HG02642 (cell line): ENCODE data around the gene TRIM71.
"Not testable (repeated sequence)": the region's sequence is repeated elsewhere in the genome, so short reads cannot be mapped to it uniquely, and the experiment has no call there.

Source experiments
- ATAC-seq: cut with Tn5 transposase; IDR thresholded peaks from one replicate; pipeline ENCODE4 v1.9.1; 2021; ENCODE audit warnings: mild to moderate bottlenecking; ENCODE audit not compliant: unreplicated experiment, poor library complexity

TRIM71 gene

DNA sequence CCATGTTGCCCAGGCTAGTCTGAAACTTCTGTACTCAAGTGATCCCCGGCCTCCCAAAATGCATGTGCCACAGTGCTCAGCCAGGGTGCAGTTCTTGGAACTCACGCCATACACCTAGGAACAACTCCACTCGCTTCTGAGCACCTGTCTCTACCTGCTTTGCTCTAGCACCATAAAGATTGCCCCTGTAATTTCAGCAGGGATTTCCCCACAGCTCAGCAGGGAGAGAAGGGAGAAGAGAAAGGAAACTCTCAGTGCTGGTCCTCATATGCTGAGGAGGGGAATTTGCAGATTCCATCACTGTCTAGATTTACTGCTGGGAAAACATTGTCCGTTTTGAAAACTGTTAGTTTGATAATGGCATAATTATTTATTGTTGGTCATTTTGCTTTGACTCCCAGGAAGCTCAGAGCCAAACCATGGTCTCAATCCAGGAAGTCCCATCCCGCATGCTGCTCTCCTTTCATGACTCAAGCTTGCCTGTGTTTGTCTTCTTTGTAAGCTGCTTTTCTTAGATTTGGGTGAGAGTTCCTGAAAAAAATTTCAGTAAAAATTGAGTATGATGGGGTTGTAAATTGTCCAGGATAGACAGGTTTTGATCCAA lies 24.2 kb downstream of the TRIM71 start:
- ATAC-seq: no peak

DNA sequence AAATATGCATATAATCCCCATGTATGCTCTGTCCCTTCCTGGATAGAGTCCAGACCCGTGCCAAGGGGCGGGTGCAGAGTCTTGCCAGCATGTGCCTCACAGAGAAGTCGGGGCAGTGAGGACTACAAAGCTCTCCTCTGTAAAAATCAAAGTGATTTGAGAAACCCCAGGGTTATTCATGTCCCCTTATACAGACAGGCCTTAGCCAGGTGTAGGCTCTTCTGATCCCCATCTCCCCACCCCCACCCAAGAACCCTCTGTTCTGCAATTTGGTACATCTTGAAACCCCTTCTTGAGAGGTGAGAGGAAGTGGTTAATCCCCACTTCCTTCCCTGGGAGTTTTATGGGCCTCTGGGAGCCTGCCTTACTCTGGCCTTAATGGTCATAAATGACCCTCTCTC lies 24.7 kb downstream of the TRIM71 start:
- ATAC-seq: peak; percentile 55

DNA sequence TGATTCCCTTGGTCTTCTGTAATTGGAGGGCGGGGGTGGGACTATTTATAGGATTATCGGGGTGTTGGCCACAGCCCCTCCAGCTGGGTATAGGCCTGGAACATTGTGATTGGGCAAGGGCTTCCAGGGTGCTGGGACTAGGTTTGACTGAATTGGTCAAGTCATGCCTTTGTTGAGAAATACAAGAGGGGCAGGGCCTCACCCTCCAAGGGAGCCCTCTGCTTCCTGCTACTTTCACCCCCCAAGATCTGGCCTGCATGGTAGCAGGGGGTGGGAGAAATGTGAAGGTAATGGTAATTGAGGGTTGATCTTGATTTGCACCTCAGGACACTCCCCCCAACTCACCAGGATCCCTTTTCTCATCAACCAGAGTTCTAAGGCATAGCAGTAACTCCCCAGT lies 25.2 kb downstream of the TRIM71 start:
- peak; percentile 7 for ATAC-seq

DNA sequence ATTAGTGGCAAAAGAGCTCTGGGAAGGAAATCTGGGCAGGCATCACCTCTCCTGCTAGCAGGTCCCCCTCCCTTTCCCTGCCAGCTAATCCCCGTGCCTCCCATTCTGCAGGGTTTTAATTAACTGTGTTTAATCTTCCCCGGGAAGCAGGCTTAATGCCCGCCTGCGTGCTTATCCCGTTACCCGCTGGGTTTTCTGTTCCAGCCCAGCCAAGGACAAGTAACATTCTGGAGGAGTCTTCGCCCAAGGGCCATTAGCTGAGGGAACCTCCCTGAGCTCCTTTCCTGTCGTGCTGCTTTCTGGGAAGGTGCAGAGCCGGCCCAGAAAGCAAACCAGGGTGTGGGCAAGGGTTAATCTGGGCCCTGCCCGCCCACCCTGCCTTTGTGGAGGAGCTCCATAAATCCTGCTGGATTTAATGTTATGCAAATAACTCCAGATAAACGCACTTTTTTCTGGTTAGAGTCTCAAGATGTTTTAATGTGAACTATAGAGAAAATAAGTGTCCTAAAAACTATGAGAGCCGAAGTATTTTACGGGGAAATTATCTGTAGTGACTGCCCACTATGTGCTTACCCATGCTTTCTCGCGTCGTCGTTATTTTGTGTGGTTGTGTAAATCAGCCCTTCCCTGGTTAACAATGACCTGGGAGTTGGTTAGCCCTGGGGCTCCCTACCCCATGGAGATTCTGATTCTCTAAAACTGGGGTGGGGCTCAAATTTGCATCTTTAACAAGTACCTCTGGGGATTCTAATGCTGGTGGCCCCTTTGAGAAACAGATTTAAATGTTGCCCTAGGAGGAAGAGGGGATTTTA lies 25.9 kb downstream of the TRIM71 start:
- no peak for ATAC-seq

DNA sequence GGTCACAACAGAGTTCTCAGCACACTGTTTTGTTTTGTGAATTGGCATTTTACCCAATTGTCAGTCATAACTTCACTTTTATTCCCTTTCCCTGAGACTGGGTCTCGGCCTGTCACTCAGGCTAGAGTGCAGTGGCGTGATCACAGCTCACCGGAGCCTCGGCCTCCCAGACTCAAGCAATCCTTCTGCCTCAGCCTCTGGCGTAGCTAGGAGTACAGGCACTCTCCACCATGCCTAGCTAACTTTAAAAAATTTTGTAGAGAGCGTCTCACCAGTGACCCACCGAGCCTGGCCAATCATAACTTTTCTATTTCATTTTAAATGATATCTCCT lies 26.5 kb downstream of the TRIM71 start:
- no peak for ATAC-seq

DNA sequence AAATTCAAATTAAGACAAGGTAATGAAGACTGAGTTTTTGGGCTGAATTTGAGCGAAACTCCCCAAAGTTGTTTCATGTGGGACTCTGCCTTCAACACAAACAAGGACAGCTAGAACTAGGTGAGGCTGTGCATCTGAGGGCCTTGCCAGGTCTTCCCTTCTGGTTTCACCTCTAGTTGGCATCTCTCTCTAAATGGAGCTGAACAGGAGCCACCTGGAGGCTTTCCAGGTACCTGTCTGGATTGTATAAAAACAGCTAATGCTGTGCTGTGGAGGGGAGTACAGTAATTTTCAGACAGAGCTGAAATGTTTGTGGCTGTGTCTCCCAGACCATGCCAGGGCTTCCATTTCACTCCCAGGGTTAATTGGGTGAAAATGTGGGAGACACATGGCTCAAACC lies 27.1 kb downstream of the TRIM71 start:
- no peak for ATAC-seq

DNA sequence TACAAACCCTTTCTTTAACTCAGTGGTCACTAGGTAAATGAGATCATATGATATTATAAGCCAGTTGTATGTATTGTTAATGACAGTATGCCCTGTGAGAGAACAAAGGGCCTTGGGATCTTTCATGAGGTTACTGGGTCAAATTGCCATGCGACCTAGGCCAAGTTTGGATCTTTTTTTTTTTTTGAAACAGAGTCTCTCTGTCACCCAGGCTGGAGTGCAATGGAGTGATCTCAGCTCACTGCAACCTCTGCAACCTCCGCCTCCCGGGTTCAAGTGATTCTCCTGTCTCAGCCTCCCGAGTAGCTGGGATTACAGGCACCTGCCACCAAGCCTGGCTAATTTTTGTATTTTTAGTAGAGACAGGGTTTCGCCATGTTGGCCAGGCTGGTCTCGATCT lies 27.7 kb downstream of the TRIM71 start:
- not testable (repeated sequence) for ATAC-seq

DNA sequence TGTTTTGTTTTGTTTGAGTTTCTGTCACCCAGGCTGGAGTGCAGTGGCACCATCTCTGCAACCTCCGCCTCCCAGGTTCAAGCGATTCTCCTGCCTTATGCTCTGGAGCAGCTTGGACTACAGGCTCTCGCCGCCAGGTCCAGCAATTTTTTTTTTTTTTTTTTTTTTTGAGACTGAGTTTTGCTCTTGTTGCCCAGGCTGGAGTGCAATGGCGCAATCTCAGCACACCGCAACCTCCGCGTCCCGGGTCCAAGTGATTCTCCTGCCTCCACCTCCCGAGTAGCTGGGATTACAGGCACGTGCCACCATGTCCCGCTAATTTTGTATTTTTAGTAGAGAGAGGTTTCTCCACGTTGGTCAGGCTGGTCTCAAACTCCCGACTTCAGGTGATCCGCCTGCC lies 29.2 kb downstream of the TRIM71 start:
- ATAC-seq: not testable (repeated sequence)

DNA sequence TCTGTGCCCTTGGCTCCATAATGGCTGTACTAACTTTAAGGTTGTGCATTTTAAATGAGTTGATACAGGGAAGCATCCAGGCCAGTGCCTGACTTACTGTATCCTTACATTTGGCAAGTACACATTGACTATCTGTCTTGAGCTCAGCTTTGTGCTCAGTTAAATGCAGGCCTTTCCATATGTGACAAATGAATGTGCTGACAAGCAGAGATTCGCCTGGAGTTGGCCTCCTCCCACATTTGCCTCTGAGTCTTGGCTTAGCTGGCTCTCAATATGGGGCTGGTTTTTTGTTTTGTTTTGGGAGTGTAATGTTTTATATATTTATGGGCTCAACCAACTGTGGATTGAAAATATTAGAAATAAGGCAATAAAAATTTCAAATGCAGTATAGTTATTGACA lies 29.7 kb downstream of the TRIM71 start:
- no peak for ATAC-seq

DNA sequence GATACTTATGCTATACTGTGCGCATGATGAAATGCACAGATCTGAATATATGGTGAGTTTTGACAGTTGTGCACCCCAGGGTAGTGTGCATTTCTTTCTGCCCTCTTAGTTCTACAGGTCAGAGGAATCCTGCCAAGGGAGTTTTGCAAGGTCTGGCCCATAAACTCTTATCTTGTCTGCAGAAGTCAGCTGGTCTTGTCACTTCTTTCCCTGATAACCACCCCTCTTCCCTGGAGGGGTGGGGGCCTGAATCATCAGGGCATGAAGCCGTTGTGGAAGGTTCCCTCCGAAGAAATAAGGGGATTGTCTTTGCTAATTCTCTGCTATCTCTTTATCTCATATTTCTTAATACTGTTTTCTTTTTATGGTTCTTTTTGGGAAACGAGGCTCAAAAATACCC lies 30.4 kb downstream of the TRIM71 start:
- ATAC-seq: no peak

DNA sequence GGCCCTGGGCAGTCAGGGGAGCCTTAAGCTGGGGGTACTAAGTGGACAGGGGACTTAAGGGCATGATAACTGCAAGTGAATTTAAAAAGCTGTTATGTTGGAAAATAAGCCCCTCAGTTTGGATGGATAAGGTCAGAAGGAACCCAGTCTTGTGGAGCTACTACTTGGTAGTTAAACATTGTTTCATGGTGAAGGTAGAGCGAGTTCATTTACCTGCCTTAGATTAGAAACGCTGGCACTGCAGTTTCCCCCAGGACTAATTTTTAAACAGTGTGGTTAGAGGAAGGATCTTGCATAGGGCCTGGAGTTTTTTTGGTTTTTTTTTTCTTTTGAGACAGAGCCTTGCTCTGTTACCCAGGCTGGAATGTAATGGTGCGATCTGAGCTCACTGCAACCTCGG lies 31.2 kb downstream of the TRIM71 start:
- no peak for ATAC-seq

DNA sequence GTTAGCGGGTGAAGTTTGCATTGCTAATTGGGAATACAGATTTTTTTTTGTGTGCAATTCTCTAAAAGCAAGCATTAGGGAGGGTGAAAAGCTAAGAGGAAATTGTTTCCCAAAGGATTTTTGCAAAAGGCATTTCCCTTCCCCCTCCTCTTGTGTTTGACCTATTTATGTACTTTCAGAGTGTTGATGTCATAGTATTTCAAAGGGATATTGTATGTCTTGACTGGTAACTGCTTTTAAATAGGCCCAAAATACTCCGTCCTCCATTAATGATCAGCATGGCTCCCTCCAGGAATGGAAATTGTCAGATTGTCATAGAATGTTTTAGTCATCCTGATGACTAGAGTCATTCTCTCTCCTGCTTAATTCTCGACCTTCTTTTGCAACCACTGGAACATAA lies 32.4 kb downstream of the TRIM71 start:
- no peak for ATAC-seq

DNA sequence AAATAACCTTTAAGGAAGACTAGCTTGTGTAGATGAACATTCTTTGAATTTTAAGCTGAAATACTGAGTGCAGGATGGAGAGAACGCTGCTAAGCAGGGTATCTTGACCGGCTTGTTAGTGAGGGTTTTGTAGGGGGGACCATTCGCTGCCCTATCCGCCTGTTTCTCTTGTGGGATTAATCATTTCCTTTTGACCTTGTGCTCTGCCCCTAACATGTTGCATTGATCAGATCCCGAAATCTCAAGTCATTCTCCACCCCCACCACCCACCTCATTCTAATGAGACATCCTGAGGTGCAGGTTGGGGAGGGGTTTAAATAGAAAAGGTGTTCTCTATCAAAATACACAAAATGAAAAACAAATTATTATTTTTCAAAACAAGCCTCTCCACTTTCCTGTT lies 32.8 kb downstream of the TRIM71 start:
- ATAC-seq: no peak

DNA sequence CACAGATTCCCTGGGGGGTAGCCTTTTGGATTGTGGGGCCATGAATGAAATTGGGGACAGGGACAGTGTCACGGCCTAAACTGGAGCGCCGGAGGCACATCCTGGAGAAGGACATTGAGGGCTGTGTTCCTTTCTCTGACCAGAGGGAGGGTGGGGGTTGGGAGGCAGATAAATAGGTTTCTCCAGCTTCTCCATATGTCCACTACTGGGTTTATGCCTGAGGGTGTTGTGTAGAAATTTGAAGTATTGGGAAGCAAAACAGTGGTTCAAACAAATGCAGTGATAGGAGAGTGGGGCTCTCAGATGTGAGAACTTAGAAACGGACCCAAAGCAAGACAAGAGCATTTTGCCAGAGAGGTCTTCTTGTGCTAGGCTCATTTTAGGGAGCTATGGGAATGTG lies 34.3 kb downstream of the TRIM71 start:
- ATAC-seq: no peak

DNA sequence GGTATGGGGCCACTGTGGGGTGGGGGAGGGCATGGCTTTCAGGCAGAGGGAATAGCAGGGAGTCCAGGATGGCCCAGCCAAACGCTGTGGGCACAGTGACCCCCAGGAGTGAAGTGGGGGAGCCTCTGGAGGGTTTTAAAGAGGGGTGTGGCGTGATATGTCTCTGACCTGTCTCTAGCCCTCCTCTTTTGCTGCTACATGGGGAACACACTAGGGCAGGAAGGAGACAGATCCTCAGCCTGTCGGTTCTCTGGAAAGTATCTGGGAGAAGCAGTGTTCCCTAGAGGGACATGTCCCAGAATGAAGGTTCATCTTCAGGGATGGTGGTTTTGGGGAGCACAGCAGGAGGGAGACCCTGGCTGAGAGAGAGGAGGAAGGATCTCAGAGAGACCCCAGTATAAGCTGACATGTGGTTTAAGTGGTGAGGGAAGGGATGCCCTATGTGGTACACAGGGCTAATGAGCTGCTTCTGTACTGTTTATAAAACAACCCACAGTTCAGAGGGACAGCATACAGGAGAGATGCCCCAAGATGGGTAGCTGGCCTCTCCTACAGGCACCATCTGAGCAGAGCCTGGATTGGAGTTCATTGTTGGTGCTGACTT lies 37.7 kb downstream of the TRIM71 start:
- ATAC-seq: no peak

DNA sequence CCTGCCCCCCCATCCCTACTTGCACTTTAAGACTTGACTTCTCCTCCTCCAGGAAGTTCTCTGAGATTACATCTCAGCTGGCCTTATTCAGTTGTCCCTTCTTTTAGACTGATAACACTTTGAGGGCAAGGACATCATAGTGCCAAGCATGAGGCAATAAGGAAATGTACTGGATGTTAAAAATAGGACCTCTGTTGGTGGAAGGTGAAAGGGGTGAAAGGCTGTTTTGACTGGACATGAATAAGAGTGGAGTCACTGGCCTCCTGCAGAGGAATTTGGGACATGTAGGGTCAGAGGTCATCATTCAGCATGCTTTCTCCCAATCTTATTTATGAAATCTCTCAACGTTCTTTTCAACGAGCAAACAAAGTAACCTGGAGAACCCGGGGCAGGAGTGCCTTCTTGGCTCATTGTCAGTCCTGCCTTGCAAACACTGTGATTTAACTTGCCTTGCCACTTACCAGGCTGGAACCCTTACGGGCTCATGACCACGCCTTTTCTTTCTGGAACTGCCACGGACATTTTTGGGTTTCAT lies 38.6 kb downstream of the TRIM71 start:
- no peak for ATAC-seq

DNA sequence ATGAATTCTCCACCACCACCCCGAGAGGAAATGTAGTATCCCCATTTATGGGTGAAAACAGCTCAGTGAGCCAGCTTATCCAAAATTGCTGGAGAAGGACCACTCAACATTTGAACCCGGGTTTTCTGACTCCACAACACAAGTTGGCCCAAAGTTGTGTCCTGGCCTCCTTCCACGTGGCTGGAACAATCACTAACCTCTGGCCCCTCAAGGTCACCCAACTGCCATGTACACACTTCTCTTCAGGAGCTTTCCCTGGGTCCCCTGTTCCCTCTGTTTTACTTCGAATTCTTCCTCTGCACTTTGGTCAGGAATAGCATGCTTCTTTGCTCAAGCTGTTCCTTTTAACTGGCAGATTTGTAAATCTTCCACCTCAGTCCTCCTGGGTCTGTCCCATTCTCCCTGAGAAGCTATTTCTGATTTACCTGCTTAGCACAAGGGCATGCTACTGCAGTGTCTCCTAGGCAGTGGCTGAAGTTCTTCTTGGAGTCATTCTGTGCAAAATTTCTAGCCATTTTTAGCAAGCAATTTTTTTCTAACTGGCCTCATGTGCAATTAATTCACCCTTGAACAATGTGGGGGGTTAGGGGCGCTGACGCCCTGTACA lies 39.2 kb downstream of the TRIM71 start:
- no peak for ATAC-seq

DNA sequence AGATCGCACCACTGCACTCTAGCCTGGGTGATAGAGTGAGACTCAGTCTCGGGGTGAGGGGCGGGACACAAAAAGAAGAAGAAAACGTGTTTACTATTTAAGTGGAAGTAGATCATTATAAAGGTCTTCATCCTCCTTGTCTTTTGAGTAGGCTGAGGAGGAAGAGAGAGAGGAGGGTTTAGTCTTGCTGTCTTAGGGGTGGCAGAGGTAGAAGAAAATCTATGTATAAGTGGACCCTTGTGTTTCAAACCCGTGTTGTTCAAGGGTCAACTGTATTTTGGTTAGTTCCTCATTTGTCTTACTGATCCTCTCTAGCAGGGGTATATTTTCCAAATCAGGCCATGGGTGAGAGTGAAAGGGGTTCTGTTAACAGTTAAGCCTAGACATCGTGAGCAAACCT lies 40.1 kb downstream of the TRIM71 start:
- no peak for ATAC-seq

DNA sequence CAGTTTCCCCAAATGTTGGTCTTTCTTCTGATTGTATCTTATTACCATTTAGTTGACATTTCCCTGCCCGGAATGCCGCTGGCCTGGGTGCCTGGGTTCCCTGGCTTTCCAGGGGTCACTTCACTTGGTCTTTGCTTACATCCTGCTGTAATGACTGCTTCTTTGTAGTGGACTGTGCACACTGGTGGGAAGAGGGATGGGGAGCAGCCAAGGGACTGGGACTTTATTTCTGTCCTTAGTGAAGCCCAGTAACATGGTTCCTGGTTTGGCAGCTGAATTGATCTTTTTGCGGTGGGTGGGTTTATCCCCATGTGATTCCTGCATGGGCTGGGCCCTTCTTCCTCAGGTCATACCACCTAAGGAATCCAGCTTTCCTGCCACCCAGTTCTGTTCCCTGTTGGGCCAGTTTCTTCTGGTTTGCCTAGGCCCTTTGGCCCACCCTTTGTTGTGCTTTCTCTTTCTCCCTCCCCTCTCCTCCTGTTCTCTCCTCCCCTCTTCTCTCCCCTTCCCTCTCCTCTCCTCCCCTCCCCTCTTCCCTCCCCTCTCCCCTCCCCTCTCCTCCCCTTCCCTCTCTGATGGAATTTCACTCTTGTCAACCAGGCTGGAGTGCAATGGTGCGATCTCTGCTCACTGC lies 41.9 kb downstream of the TRIM71 start:
- ATAC-seq: no peak

DNA sequence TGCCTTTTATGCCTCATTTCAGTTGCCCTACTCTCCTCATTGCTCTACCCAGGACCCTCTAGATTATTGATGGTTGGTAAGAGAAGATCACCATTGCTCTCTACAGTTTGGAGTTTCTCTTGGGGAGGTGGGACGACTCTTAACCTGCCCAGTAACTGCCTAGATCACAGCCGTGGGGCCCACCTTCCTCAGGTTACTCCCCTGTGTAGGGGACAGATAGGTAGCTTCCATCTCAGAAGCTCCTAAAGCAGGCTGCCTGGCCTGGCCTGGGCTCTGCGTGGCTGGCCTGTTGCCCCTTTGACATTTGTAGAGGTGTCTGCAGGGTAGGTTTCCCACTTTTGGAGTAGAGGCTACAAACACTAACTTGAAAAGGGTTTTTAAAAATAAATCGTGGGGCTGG lies 42.7 kb downstream of the TRIM71 start:
- ATAC-seq: no peak

DNA sequence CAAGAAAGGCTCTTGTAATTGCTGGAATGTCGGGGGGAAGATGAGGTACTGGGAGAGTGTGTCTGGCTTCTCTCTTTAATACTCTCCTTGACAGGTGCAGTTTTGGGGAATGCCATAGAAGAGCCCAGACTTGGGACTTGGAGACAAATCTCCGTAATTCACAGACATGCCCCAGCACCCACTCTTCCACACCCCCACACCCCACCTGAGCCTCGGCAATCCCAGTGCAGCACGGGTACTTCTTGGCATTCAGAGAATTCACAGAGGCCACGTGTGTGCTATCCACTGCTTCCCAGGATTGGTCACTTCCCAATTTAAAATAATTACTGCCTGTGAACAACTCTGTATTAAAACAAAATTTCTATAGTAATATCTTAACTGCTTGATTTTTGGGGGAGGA lies 43.9 kb downstream of the TRIM71 start:
- ATAC-seq: no peak
